Transverse colon (tissue), 3 donors: ENCODE measurements around the gene MUC21.

Source experiments
- CTCF ChIP-seq, 5 experiments: fragments of 200-600 bp in 3 of 5; fragments of 450-650 bp in 2 of 5; sonication (generic) in 3 of 5; IDR thresholded peaks; 1 replicate in 2 of 5; 2 replicates in 3 of 5; pipeline ENCODE4 v1.5.1; 2016 to 2017; ENCODE audit warnings: antibody characterized with exemption in 5 of 5, inconsistent platforms in 3 of 5, mild to moderate bottlenecking in 2 of 5, moderate library complexity in 1 of 5
- POLR2A ChIP-seq: fragments of 450-650 bp; IDR thresholded peaks from one replicate; pipeline ENCODE4 v1.6.1; 2016; ENCODE audit warnings: antibody characterized with exemption, mild to moderate bottlenecking, moderate library complexity

- no peak for TF ChIP-seq POLR2A
- no peak for TF ChIP-seq CTCF (IDR thresholded peaks at IDR 0.05)
Observed at GRCh38 chr6:31008165-31008564, 24.6 kb downstream of the MUC21 start.
